ENCODE results near the gene LEMD2. TPM values are rescaled to one million over a fixed set of nuclear protein-coding genes. Genes with fewer than 3 reads are reported as not detected.

LEMD2 gene
- total RNA-seq, 1 experiment from 2014 or later = 43.9 TPM

DNA sequence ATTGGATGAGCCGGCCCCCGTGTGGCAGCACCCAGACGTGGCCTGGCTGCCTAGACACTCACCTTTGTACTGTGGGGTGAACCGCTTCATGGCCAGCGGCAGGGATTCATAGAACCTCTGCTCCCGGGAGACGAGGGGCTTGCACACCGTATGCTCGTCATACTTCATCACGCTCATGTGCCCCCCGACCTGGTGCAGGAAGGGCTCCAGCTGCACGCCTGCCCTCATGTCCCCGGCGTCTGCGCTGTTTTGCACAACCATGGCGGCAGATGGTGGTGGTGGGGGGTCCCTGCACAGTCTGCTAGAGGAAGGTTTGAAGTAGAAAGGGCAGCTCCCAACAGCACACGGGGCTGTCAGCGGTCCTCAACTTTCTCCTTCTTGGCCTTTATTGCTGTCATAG lies 53.7 kb downstream of the LEMD2 start:
- no peak for ATAC-seq
- H2AFZ ChIP-seq (ENCODE audit: low read depth, low read length, poor library complexity, severe bottlenecking) = no peak overlapping the region
- H3K4me1 ChIP-seq (ENCODE audit: control insufficient read depth in 1 of 2, insufficient read depth in 2 of 2, low read length in 2 of 2) = peaks cover 0 to 10% of the 10 kb centered on the region in 2 experiments; a peak in 2 of 4 replicates
- intact Hi-C loops (cut with micrococcal nuclease) = no loop called here
- CTCF ChIA-PET = no interaction called here
- H3K4me3 ChIP-seq (replicated peaks in 1 of 2; ENCODE audit: low read depth in 1 of 2, low read length in 2 of 2) = no peak overlapping the region
- H3K9ac ChIP-seq (ENCODE audit: low read length) = no peak overlapping the region
- no peak for DNase-seq (ENCODE audit: low read depth, low spot score)
- H3K9me2 ChIP-seq (ENCODE audit: insufficient read depth) = no peaks in the 10 kb centered on the region
- RAD21 ChIA-PET (ENCODE audit: low non-redundant PET in 1 of 2, low total read pairs in 2 of 2, uncharacterized antibody in 2 of 2, unreplicated experiment in 2 of 2) = no interaction called here
- H3K79me2 ChIP-seq (ENCODE audit: insufficient read depth, low read length) = no peaks in the 10 kb centered on the region
- no peaks in the 10 kb centered on the region for H4K20me1 ChIP-seq (ENCODE audit: insufficient read depth)
- H3K27ac ChIP-seq (ENCODE audit: low read depth, low read length) = no peak overlapping the region
- no peaks in the 10 kb centered on the region for H3K9me3 ChIP-seq (ENCODE audit: control insufficient read depth in 1 of 2, insufficient read depth in 1 of 2, low read depth in 1 of 2, low read length in 2 of 2)
- no TSS peak for BruUV-seq (replicated peaks)
- no peak overlapping the region for H3K4me2 ChIP-seq (ENCODE audit: low read length)
- no peak for TF ChIP-seq MAX (IDR thresholded peaks at IDR 0.05)
- no peak for TF ChIP-seq ELF1 (IDR thresholded peaks at IDR 0.05; ENCODE audit: borderline replicate concordance, low read depth)
- TF ChIP-seq CBX3 (IDR thresholded peaks at IDR 0.05; ENCODE audit: low read depth) = no peak
- H3K36me3 ChIP-seq (ENCODE audit: control insufficient read depth in 1 of 2, insufficient read depth in 2 of 2, low read length in 2 of 2) = no peaks in the 10 kb centered on the region
- no peaks in the 10 kb centered on the region for H3K27me3 ChIP-seq (ENCODE audit: insufficient read depth, low read length)
- POLR2A ChIA-PET = no interaction called here

DNA sequence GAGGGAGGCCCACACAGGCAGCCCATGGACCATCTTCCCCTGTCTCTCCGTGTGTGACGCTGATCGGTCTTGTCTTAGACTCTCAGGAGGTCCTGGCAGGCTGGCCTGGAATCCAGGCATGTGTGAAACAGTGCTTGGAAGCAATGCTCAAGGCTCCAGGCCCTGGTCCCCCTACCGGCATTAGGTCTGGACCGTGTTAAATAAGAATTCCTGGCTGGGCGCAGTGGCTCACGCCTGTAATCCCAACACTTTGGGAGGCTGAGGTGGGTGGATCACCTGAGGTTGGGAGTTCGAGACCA lies 55.3 kb downstream of the LEMD2 start:
- H3K4me1 ChIP-seq (ENCODE audit: control insufficient read depth in 1 of 2, insufficient read depth in 2 of 2, low read length in 2 of 2) = peaks cover 0 to 10% of the 10 kb centered on the region in 2 experiments; a peak in 2 of 4 replicates
- no peak overlapping the region for H3K9ac ChIP-seq (ENCODE audit: low read length)
- H3K4me2 ChIP-seq (ENCODE audit: low read length) = no peak overlapping the region
- no peaks in the 10 kb centered on the region for H3K9me3 ChIP-seq (ENCODE audit: control insufficient read depth in 1 of 2, insufficient read depth in 1 of 2, low read depth in 1 of 2, low read length in 2 of 2)
- H4K20me1 ChIP-seq (ENCODE audit: insufficient read depth) = no peaks in the 10 kb centered on the region
- no peaks in the 10 kb centered on the region for H3K9me2 ChIP-seq (ENCODE audit: insufficient read depth)
- POLR2A ChIA-PET = no interaction called here
- CTCF ChIA-PET = no interaction called here
- TF ChIP-seq, protein P1, sequence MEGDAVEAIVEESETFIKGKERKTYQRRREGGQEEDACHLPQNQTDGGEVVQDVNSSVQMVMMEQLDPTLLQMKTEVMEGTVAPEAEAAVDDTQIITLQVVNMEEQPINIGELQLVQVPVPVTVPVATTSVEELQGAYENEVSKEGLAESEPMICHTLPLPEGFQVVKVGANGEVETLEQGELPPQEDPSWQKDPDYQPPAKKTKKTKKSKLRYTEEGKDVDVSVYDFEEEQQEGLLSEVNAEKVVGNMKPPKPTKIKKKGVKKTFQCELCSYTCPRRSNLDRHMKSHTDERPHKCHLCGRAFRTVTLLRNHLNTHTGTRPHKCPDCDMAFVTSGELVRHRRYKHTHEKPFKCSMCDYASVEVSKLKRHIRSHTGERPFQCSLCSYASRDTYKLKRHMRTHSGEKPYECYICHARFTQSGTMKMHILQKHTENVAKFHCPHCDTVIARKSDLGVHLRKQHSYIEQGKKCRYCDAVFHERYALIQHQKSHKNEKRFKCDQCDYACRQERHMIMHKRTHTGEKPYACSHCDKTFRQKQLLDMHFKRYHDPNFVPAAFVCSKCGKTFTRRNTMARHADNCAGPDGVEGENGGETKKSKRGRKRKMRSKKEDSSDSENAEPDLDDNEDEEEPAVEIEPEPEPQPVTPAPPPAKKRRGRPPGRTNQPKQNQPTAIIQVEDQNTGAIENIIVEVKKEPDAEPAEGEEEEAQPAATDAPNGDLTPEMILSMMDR (IDR thresholded peaks at IDR 0.05 in 2 of 3, conservative IDR thresholded peaks at IDR 0.05 in 1 of 3; ENCODE audit: borderline replicate concordance in 1 of 3, insufficient read depth in 1 of 3, low read depth in 2 of 3, low read length in 2 of 3) = no peak
- TF ChIP-seq SIN3A (IDR thresholded peaks at IDR 0.05; ENCODE audit: low read depth) (no peak), TCF7L2 (IDR thresholded peaks at IDR 0.05; ENCODE audit: borderline replicate concordance, extremely low read depth, insufficient read depth, insufficient read length) (no peak), EZH2 (IDR thresholded peaks at IDR 0.05) (no peak), FOSL1 (IDR thresholded peaks at IDR 0.05; ENCODE audit: low read depth) (no peak), SRF (IDR thresholded peaks at IDR 0.05; ENCODE audit: low read depth) (no peak), EGR1 (IDR thresholded peaks at IDR 0.05; ENCODE audit: low read depth) (no peak), JUND (IDR thresholded peaks at IDR 0.05) (no peak), ZNF274 (IDR thresholded peaks at IDR 0.05; ENCODE audit: low read depth, low read length) (no peak), RAD21 (IDR thresholded peaks at IDR 0.05; ENCODE audit: low read depth) (no peak), ELF1 (IDR thresholded peaks at IDR 0.05; ENCODE audit: borderline replicate concordance, low read depth) (no peak), YY1 (IDR thresholded peaks at IDR 0.05; ENCODE audit: extremely low read depth, insufficient replicate concordance, low read depth, low read length) (no peak), POLR2A (IDR thresholded peaks at IDR 0.05; ENCODE audit: borderline replicate concordance, extremely low read depth, insufficient read depth, insufficient read length) (no peak)
- TF ChIP-seq, protein P2, sequence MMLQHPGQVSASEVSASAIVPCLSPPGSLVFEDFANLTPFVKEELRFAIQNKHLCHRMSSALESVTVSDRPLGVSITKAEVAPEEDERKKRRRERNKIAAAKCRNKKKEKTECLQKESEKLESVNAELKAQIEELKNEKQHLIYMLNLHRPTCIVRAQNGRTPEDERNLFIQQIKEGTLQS (IDR thresholded peaks at IDR 0.05) = no peak
- H2AFZ ChIP-seq (ENCODE audit: low read depth, low read length, poor library complexity, severe bottlenecking) = no peak overlapping the region
- no peaks in the 10 kb centered on the region for H3K79me2 ChIP-seq (ENCODE audit: insufficient read depth, low read length)
- no peak overlapping the region for H3K4me3 ChIP-seq (replicated peaks in 1 of 2; ENCODE audit: low read depth in 1 of 2, low read length in 2 of 2)
- H3K27ac ChIP-seq (ENCODE audit: low read depth, low read length) = no peak overlapping the region
- no peak for DNase-seq (ENCODE audit: low read depth, low spot score)
- ATAC-seq = no peak
- RAD21 ChIA-PET (ENCODE audit: low non-redundant PET in 1 of 2, low total read pairs in 2 of 2, uncharacterized antibody in 2 of 2, unreplicated experiment in 2 of 2) = no interaction called here
- no peaks in the 10 kb centered on the region for H3K27me3 ChIP-seq (ENCODE audit: insufficient read depth, low read length)
- H3K36me3 ChIP-seq (ENCODE audit: control insufficient read depth in 1 of 2, insufficient read depth in 2 of 2, low read length in 2 of 2) = no peaks in the 10 kb centered on the region
- BruUV-seq (replicated peaks) = no TSS peak
- intact Hi-C loops (cut with micrococcal nuclease) = no loop called here
